Endothelial cell of umbilical vein (primary cell): ENCODE results near the gene STK32C. TPM values are rescaled to one million over a fixed set of nuclear protein-coding genes. Genes with fewer than 3 reads are reported as not detected.

ENCODE experiments used
- BruUV-seq: library from RNA; stranded (reverse); fragments of 400-500 nt; replicated peaks from 2 replicates; lab custom pipeline; 2021; lab: Mats Ljungman, UMichigan
- CTCF ChIA-PET: fragments of 300-600, 350-600 bp; sonication (Branson Sonifier 250); formaldehyde crosslinking; loops from one replicate; lab custom pipeline; 2021; ENCODE audit warnings: antibody characterized with exemption, inconsistent platforms; lab: Charles Lee
- POLR2A ChIA-PET: fragments of 300-600, 350-600 bp; sonication (Branson Sonifier 250); formaldehyde crosslinking; loops from one replicate; lab custom pipeline; 2021; ENCODE audit warnings: antibody characterized with exemption, inconsistent platforms; lab: Charles Lee
- DNase-seq: peaks from one replicate; pipeline ENCODE4 v3.0.0-alpha.2; 2011; ENCODE audit warnings: low read depth, low spot score
- FAIRE-seq: peaks from 2 replicates; lab custom pipeline; 2011; peaks lifted over from hg19 to GRCh38; lab: Jason Lieb, UNC
- H2AFZ ChIP-seq: 2 replicates; pipeline ENCODE4 v1.6.0; 2012; ENCODE audit warnings: low read depth, low read length, control low read depth, inconsistent platforms
- H3K27ac ChIP-seq: 2 replicates; pipeline ENCODE4 v1.5.1; 2011; ENCODE audit warnings: low read depth, mild to moderate bottlenecking, control low read depth, low read length, moderate library complexity; ENCODE audit not compliant: insufficient read depth
- H3K27me3 ChIP-seq, 2 experiments: 2 replicates each; pipeline versions ENCODE4 v1.6.0 to v1.6.1; 2011; ENCODE audit warnings: low read length in 2 of 2, mixed read lengths in 1 of 2; ENCODE audit not compliant: control insufficient read depth in 2 of 2, insufficient read depth in 2 of 2
- H3K36me3 ChIP-seq, 2 experiments: 2 replicates in 1 of 2; 3 replicates in 1 of 2; pipeline ENCODE4 v1.5.1; 2011; ENCODE audit warnings: low read length in 2 of 2, mild to moderate bottlenecking in 1 of 2, moderate library complexity in 1 of 2; ENCODE audit not compliant: control insufficient read depth in 2 of 2, insufficient read depth in 2 of 2; ENCODE audit errors: extremely low read depth in 1 of 2
- H3K4me1 ChIP-seq: 3 replicates; pipeline ENCODE4 v1.5.1; 2011; ENCODE audit warnings: mild to moderate bottlenecking, low read length; ENCODE audit not compliant: control insufficient read depth, insufficient read depth; ENCODE audit errors: extremely low read depth
- H3K4me2 ChIP-seq: 2 replicates; pipeline ENCODE4 v1.6.1; 2011; ENCODE audit warnings: low read length, control low read depth, mixed read lengths; ENCODE audit not compliant: insufficient read depth
- H3K4me3 ChIP-seq, 3 experiments: fragments of 200-600 bp in 1 of 3; sonication (generic), shearing (Covaris generic) in 1 of 3; replicated peaks in 1 of 3; 2 replicates each; pipeline ENCODE4 v1.5.1; 2011 to 2016; ENCODE audit warnings: control low read depth in 3 of 3, low read length in 3 of 3, mild to moderate bottlenecking in 2 of 3, inconsistent platforms in 1 of 3, low read depth in 1 of 3, moderate library complexity in 1 of 3; ENCODE audit not compliant: insufficient read depth in 1 of 3
- H3K79me2 ChIP-seq: 2 replicates; pipeline ENCODE4 v1.6.0; 2012; ENCODE audit warnings: low read length, inconsistent platforms; ENCODE audit not compliant: control insufficient read depth, insufficient read depth
- H3K9ac ChIP-seq: replicated peaks from 2 replicates; pipeline ENCODE3; 2011; ENCODE audit warnings: low read length, control low read depth; ENCODE audit not compliant: insufficient read depth; ENCODE audit errors: extremely low read depth
- H3K9me1 ChIP-seq: replicated peaks from 3 replicates; pipeline ENCODE4 v1.6.0; 2011; ENCODE audit warnings: mild to moderate bottlenecking, low read length; ENCODE audit not compliant: control insufficient read depth, insufficient read depth; ENCODE audit errors: extremely low read depth
- H3K9me3 ChIP-seq: replicated peaks from 2 replicates; pipeline ENCODE4 v1.5.1; 2012; ENCODE audit warnings: low read length, inconsistent platforms; ENCODE audit not compliant: control insufficient read depth, insufficient read depth
- H4K20me1 ChIP-seq: replicated peaks from 2 replicates; pipeline ENCODE3; 2011; ENCODE audit warnings: mild to moderate bottlenecking, low read length; ENCODE audit not compliant: control insufficient read depth, insufficient read depth; ENCODE audit errors: extremely low read depth
- CTCF ChIP-seq, 2 donors: IDR thresholded peaks; 1 replicate in 1 of 2; 2 replicates in 1 of 2; pipeline ENCODE4 v1.5.1; 2011; ENCODE audit warnings: low read length in 2 of 2, mild to moderate bottlenecking in 2 of 2, moderate library complexity in 2 of 2, control low read depth in 1 of 2, inconsistent platforms in 1 of 2, low read depth in 1 of 2; ENCODE audit not compliant: insufficient read depth in 1 of 2; ENCODE audit errors: extremely low read depth in 1 of 2
- EZH2 ChIP-seq: IDR thresholded peaks from 2 replicates; pipeline ENCODE4 v1.6.1; 2012; ENCODE audit warnings: borderline replicate concordance, low read depth, mild to moderate bottlenecking, moderate library complexity, low read length, inconsistent platforms; ENCODE audit not compliant: severe bottlenecking
- FOS ChIP-seq: IDR thresholded peaks from 2 replicates; pipeline ENCODE4 v1.6.1; 2011; ENCODE audit warnings: mild to moderate bottlenecking, low read length, moderate library complexity, borderline replicate concordance; ENCODE audit not compliant: insufficient read depth
- GATA2 ChIP-seq: IDR thresholded peaks from 2 replicates; pipeline ENCODE4 v1.7.0; 2011; ENCODE audit warnings: low read depth, mild to moderate bottlenecking, moderate library complexity, mixed read lengths, low read length; ENCODE audit not compliant: insufficient read length, insufficient read depth
- JUN ChIP-seq: IDR thresholded peaks from 2 replicates; pipeline ENCODE4 v1.6.1; 2011; ENCODE audit warnings: borderline replicate concordance, low read depth; ENCODE audit not compliant: insufficient read length, insufficient read depth
- MYC ChIP-seq: IDR thresholded peaks from one replicate; pipeline ENCODE4 v1.6.1; 2011; ENCODE audit warnings: mild to moderate bottlenecking, low read depth, low read length
- POLR2A ChIP-seq: IDR thresholded peaks from 2 replicates; pipeline ENCODE4 v1.6.1; 2012; ENCODE audit warnings: low read depth, mild to moderate bottlenecking, control low read depth, low read length
- POLR2AphosphoS5 ChIP-seq: IDR thresholded peaks from 2 replicates; pipeline ENCODE4 v1.6.1; 2012; ENCODE audit warnings: low read depth, mild to moderate bottlenecking, control low read depth, low read length, moderate library complexity; ENCODE audit not compliant: insufficient read depth
- dilution Hi-C: fragments of 300-500 bp; cut with MboI; formaldehyde crosslinking; loops from one replicate; pipeline ENCODE4 v1.15.0; 2019; ENCODE audit warnings: low sequenced_read_pairs; ENCODE audit not compliant: extremely low pct_ligation_motif_present
- intact Hi-C: fragments of 100-400 bp; cut with micrococcal nuclease; formaldehyde crosslinking; loops from one replicate; pipeline ENCODE4 v1.10.0; 2022
- polyA plus RNA-seq, 4 experiments: library from polyadenylated mRNA; depleted of rRNA in 3 of 4; stranded (reverse) in 3 of 4; unstranded in 1 of 4; fragments of >200 nt; gene quantifications; 2 replicates each; pipeline versions ENCODE4 v1.2.1 to v1.2.3, GENCODE V29; 2011 to 2012; ENCODE audit warnings: missing spikeins in 1 of 4
- total RNA-seq: library from RNA; stranded (reverse); gene quantifications from 2 replicates; pipeline ENCODE4 v1.2.3, GENCODE V29; 2021
- TF ChIP-seq, protein P1 (sequence below): IDR thresholded peaks from 2 replicates; pipeline ENCODE4 v1.6.1; 2011; ENCODE audit not compliant: insufficient read depth, insufficient read length

The STK32C gene
- total and polyA plus RNA-seq, 2 donors (not counting 3 experiments of a cell fraction or from before 2014, with no cell fraction given) = 5.4 to 14.1 TPM

- CTCF ChIA-PET = no interaction called here
- H3K9me3 ChIP-seq = no peaks in the 10 kb centered on the region
- POLR2A ChIA-PET = no interaction called here
- intact Hi-C loops = no loop called here
- H3K79me2 ChIP-seq = no peaks in the 10 kb centered on the region
- no peak overlapping the region for H2AFZ ChIP-seq
- TF ChIP-seq POLR2A = no peak
- no peak for TF ChIP-seq FOS
- TF ChIP-seq JUN = no peak
- TF ChIP-seq, protein P1, sequence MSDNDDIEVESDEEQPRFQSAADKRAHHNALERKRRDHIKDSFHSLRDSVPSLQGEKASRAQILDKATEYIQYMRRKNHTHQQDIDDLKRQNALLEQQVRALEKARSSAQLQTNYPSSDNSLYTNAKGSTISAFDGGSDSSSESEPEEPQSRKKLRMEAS = no peak
- no peak for TF ChIP-seq CTCF (IDR thresholded peaks at IDR 0.05; ENCODE audit: extremely low read depth in 1 of 2, insufficient read depth in 1 of 2, low read depth in 1 of 2, low read length in 2 of 2)
- TF ChIP-seq EZH2 = no peak
- TF ChIP-seq MYC = no peak
- TF ChIP-seq POLR2AphosphoS5 = no peak
- no peak for TF ChIP-seq GATA2
- H3K9ac ChIP-seq = no peak overlapping the region
- H3K27me3 ChIP-seq = no peaks in the 10 kb centered on the region
- H3K9me1 ChIP-seq = no peaks in the 10 kb centered on the region
- H3K4me3 ChIP-seq = no peak overlapping the region
- FAIRE-seq (no peak), DNase-seq (no peak)
- BruUV-seq = no TSS peak
- H3K36me3 ChIP-seq = no peaks in the 10 kb centered on the region
- H4K20me1 ChIP-seq = no peaks in the 10 kb centered on the region
- dilution Hi-C loops = no loop called here
- no peaks in the 10 kb centered on the region for H3K4me1 ChIP-seq
- no peak overlapping the region for H3K4me2 ChIP-seq
- no peak overlapping the region for H3K27ac ChIP-seq
Measured at GRCh38 chr10:132254841-132255240, 52.9 kb downstream of the STK32C start.
